ENCODE data around the gene EGFLAM. TPM values are rescaled to one million over a fixed set of nuclear protein-coding genes. Genes with fewer than 3 reads are reported as not detected.

EGFLAM gene
- total and polyA plus RNA-seq, 2 donors (not counting 3 experiments of a cell fraction or from before 2014, with no cell fraction given) = 1.2 to 2.7 TPM

DNA sequence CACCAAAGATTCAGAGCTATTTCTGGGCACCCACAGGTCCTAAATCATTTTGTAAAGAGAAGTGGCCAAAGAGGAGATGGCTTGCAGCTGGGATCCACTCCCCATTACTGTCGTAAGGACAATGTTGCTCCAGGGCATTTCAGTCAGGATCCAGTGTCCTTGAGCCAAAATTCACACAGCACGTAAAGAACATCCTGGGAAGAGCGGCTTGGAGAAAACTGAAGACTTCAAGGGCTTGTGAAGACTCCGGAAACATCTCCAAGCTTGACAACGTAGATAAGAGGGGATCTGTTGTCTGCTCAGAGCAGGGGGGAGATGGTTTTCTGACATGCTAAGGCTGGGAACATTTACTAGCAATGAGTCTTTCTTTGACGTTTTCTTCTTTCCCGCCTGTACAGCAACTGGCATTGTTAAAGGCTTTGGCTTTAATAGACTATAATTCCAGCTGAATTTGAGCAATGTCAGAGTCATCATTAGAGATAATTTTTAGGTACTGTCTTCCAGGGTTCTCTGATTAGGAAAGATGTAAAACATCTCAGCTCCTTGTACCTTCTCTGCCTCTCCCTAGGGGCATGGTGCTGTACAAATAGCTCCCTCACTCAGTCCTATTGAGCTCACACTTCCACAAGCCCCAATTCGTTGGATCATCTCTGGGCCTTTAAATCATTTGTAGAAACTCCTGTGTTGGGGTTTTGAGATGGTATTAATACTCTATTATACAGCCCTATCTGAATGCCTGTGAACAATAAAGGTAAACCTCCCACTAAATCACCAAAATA lies 39.7 kb downstream of the EGFLAM start:
- no peak overlapping the region for H3K9ac ChIP-seq (replicated peaks; ENCODE audit: extremely low read depth, insufficient read depth, low read length)
- peaks cover 5% of the 10 kb centered on the region in 2 experiments for H3K27me3 ChIP-seq (ENCODE audit: control insufficient read depth in 2 of 2, insufficient read depth in 2 of 2, low read length in 2 of 2)
- dilution Hi-C loops (cut with MboI; ENCODE audit: extremely low pct_ligation_motif_present, low sequenced_read_pairs) (no loop called here), intact Hi-C loops (cut with micrococcal nuclease) (no loop called here)
- H4K20me1 ChIP-seq (replicated peaks; ENCODE audit: control insufficient read depth, extremely low read depth, insufficient read depth, low read length) = no peaks in the 10 kb centered on the region
- no peak overlapping the region for H2AFZ ChIP-seq (ENCODE audit: low read depth, low read length)
- no peak overlapping the region for H3K4me3 ChIP-seq (replicated peaks in 1 of 3; ENCODE audit: insufficient read depth in 1 of 3, low read depth in 1 of 3, low read length in 3 of 3)
- no peak overlapping the region for H3K4me2 ChIP-seq (ENCODE audit: insufficient read depth, low read length)
- no TSS peak for BruUV-seq (replicated peaks)
- FAIRE-seq (no peak), DNase-seq (ENCODE audit: low read depth, low spot score) (no peak)
- no peak overlapping the region for H3K27ac ChIP-seq (ENCODE audit: insufficient read depth, low read depth, low read length)
- H3K4me1 ChIP-seq (ENCODE audit: control insufficient read depth, extremely low read depth, insufficient read depth, low read length) = no peaks in the 10 kb centered on the region
- no peaks in the 10 kb centered on the region for H3K36me3 ChIP-seq (ENCODE audit: control insufficient read depth in 2 of 2, extremely low read depth in 1 of 2, insufficient read depth in 2 of 2, low read length in 2 of 2)
- no peaks in the 10 kb centered on the region for H3K9me1 ChIP-seq (replicated peaks; ENCODE audit: control insufficient read depth, extremely low read depth, insufficient read depth, low read length)
- POLR2A ChIA-PET = no interaction called here
- H3K79me2 ChIP-seq (ENCODE audit: control insufficient read depth, insufficient read depth, low read length) = no peaks in the 10 kb centered on the region
- no peaks in the 10 kb centered on the region for H3K9me3 ChIP-seq (replicated peaks; ENCODE audit: control insufficient read depth, insufficient read depth, low read length)
- CTCF ChIA-PET = interaction anchor here (1.2 kb wide), 1 partner anchor 33 kb away, joined by 4 read pairs; no protein-coding TSS in a partner anchor
- TF ChIP-seq POLR2A (IDR thresholded peaks at IDR 0.05; ENCODE audit: low read depth, low read length) (no peak), EZH2 (IDR thresholded peaks at IDR 0.05; ENCODE audit: borderline replicate concordance, low read depth, low read length, severe bottlenecking) (no peak), JUN (IDR thresholded peaks at IDR 0.05; ENCODE audit: borderline replicate concordance, insufficient read depth, insufficient read length, low read depth) (no peak), POLR2AphosphoS5 (IDR thresholded peaks at IDR 0.05; ENCODE audit: insufficient read depth, low read depth, low read length) (no peak), MYC (IDR thresholded peaks at IDR 0.05; ENCODE audit: low read depth, low read length) (no peak), GATA2 (IDR thresholded peaks at IDR 0.05; ENCODE audit: insufficient read depth, insufficient read length, low read depth, low read length) (no peak), FOS (IDR thresholded peaks at IDR 0.05; ENCODE audit: borderline replicate concordance, insufficient read depth, low read length) (no peak)
- TF ChIP-seq, protein P1, sequence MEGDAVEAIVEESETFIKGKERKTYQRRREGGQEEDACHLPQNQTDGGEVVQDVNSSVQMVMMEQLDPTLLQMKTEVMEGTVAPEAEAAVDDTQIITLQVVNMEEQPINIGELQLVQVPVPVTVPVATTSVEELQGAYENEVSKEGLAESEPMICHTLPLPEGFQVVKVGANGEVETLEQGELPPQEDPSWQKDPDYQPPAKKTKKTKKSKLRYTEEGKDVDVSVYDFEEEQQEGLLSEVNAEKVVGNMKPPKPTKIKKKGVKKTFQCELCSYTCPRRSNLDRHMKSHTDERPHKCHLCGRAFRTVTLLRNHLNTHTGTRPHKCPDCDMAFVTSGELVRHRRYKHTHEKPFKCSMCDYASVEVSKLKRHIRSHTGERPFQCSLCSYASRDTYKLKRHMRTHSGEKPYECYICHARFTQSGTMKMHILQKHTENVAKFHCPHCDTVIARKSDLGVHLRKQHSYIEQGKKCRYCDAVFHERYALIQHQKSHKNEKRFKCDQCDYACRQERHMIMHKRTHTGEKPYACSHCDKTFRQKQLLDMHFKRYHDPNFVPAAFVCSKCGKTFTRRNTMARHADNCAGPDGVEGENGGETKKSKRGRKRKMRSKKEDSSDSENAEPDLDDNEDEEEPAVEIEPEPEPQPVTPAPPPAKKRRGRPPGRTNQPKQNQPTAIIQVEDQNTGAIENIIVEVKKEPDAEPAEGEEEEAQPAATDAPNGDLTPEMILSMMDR (IDR thresholded peaks at IDR 0.05; ENCODE audit: extremely low read depth in 1 of 2, insufficient read depth in 1 of 2, low read depth in 1 of 2, low read length in 2 of 2) = no peak
- TF ChIP-seq, protein P2, sequence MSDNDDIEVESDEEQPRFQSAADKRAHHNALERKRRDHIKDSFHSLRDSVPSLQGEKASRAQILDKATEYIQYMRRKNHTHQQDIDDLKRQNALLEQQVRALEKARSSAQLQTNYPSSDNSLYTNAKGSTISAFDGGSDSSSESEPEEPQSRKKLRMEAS (IDR thresholded peaks at IDR 0.05; ENCODE audit: insufficient read depth, insufficient read length) = no peak
